Measurements from ENCODE around the gene MAZ.

DNA sequence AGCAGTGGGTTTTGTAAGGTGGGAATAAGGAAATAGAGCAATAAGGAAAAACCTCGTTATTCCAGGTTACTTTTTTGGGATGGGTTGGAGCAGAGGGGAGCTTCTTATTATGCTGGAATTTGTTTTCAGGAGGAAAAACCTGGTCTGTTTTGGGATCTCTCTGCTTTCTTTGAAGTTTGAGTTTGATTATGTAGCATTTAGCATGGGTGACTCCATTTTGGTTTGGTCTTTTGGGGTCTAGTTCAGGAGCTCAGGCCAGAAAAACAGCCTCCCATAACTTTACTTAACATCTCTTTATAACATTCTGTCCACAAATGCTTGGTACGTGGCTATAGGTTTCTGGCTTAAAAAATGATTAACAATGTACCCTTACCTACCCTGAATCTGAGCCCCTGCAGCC, 36.8 kb upstream of the MAZ start:
- TF ChIP-seq, protein P1, sequence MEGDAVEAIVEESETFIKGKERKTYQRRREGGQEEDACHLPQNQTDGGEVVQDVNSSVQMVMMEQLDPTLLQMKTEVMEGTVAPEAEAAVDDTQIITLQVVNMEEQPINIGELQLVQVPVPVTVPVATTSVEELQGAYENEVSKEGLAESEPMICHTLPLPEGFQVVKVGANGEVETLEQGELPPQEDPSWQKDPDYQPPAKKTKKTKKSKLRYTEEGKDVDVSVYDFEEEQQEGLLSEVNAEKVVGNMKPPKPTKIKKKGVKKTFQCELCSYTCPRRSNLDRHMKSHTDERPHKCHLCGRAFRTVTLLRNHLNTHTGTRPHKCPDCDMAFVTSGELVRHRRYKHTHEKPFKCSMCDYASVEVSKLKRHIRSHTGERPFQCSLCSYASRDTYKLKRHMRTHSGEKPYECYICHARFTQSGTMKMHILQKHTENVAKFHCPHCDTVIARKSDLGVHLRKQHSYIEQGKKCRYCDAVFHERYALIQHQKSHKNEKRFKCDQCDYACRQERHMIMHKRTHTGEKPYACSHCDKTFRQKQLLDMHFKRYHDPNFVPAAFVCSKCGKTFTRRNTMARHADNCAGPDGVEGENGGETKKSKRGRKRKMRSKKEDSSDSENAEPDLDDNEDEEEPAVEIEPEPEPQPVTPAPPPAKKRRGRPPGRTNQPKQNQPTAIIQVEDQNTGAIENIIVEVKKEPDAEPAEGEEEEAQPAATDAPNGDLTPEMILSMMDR (IDR thresholded peaks at IDR 0.05; ENCODE audit: insufficient read depth, low read length), result no peak
- TF ChIP-seq POLR2AphosphoS5 (IDR thresholded peaks at IDR 0.05; ENCODE audit: low read depth) (no peak), GABPA (IDR thresholded peaks at IDR 0.05; ENCODE audit: low read depth) (no peak)
- TF ChIP-seq, protein P2, sequence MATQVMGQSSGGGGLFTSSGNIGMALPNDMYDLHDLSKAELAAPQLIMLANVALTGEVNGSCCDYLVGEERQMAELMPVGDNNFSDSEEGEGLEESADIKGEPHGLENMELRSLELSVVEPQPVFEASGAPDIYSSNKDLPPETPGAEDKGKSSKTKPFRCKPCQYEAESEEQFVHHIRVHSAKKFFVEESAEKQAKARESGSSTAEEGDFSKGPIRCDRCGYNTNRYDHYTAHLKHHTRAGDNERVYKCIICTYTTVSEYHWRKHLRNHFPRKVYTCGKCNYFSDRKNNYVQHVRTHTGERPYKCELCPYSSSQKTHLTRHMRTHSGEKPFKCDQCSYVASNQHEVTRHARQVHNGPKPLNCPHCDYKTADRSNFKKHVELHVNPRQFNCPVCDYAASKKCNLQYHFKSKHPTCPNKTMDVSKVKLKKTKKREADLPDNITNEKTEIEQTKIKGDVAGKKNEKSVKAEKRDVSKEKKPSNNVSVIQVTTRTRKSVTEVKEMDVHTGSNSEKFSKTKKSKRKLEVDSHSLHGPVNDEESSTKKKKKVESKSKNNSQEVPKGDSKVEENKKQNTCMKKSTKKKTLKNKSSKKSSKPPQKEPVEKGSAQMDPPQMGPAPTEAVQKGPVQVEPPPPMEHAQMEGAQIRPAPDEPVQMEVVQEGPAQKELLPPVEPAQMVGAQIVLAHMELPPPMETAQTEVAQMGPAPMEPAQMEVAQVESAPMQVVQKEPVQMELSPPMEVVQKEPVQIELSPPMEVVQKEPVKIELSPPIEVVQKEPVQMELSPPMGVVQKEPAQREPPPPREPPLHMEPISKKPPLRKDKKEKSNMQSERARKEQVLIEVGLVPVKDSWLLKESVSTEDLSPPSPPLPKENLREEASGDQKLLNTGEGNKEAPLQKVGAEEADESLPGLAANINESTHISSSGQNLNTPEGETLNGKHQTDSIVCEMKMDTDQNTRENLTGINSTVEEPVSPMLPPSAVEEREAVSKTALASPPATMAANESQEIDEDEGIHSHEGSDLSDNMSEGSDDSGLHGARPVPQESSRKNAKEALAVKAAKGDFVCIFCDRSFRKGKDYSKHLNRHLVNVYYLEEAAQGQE (IDR thresholded peaks at IDR 0.05; ENCODE audit: insufficient replicate concordance, low read depth), result no peak

Data from HL-60 (cell line).